Activated T-helper 17 cell treated with anti-CD3 and anti-CD28 coated beads, Interleukin-2, amount 50 U/mL, for 72 hours (primary cell): ENCODE results near the gene ZNF239. TPM values are rescaled to one million over a fixed set of nuclear protein-coding genes. Genes with fewer than 3 reads are reported as not detected.
"Not testable (repeated sequence)": the region's sequence is repeated elsewhere in the genome, so short reads cannot be mapped to it uniquely, and the experiment has no call there.

Source experiments
- ATAC-seq: fragments of 150-1000 bp; cut with Tn5 transposase; replicated peaks from 2 replicates; pipeline ENCODE4 v1.10.0; 2021; ENCODE audit warnings: mild to moderate bottlenecking, moderate library complexity
- H3K27ac Mint-ChIP-seq: one replicate; pipeline ENCODE4 v1.8.0; 2022; ENCODE audit warnings: mixed read lengths
- H3K27me3 Mint-ChIP-seq: one replicate; pipeline ENCODE4 v1.8.0; 2022; ENCODE audit warnings: mixed read lengths
- H3K36me3 Mint-ChIP-seq: one replicate; pipeline ENCODE4 v1.8.0; 2022; ENCODE audit warnings: low read depth, mild to moderate bottlenecking, mixed read lengths
- H3K4me1 Mint-ChIP-seq: one replicate; pipeline ENCODE4 v1.8.0; 2022; ENCODE audit warnings: mixed read lengths
- H3K4me3 Mint-ChIP-seq: one replicate; pipeline ENCODE4 v1.8.0; 2022; ENCODE audit warnings: mild to moderate bottlenecking, mixed read lengths
- H3K9me3 Mint-ChIP-seq: one replicate; pipeline ENCODE4 v1.8.0; 2022; ENCODE audit warnings: mixed read lengths
- total RNA-seq, 2 donors: library from RNA; stranded (reverse); gene quantifications; one replicate each; pipeline ENCODE4 v1.2.3, GENCODE V29; 2022

ZNF239 gene
- 1 to 10 TPM; 1.0 to 1.8 TPM for total RNA-seq

- Mint-ChIP-seq H3K27me3 (no peaks in the 10 kb centered on the region), H3K4me1 (peaks cover 23% of the 10 kb centered on the region), H3K36me3 (no peaks in the 10 kb centered on the region), H3K9me3 (peaks cover 7% of the 10 kb centered on the region), H3K4me3 (peak within 1 kb of the TSS; percentile 79), H3K27ac (peak within 1 kb of the TSS; percentile 39)
- peak; percentile 84 for ATAC-seq
Observed at GRCh38 chr10:43574001-43574892, at the start of gene ZNF239. Gene ZNF239 (minus strand): TSS chr10:43574616. CDS start chr10:43558079, 16,537 bp downstream.

GRCh38 chr10:43623351-43623750, 48.9 kb upstream of the ZNF239 start:
- H3K4me1 Mint-ChIP-seq = peaks cover 8% of the 10 kb centered on the region

DNA sequence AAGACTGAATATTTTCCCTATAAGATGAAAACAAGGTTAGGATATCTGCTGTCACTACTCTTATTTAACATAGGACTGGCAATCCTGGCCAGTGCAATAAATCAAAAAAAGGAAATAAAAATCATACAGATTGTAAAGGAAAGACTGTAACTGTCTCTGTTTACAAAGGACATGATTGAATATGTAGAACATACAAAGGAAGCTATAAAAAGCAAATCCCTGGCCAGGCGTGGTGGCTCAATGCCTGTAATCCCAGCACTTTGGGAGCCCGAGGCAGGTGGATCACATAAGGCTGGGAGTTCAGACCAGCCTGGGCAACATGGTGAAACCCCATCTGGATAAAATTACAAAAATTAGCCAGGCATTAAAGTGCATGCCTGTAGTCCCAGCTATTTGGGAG, 47.6 kb upstream of the ZNF239 start:
- Mint-ChIP-seq H3K9me3 (peaks cover 8% of the 10 kb centered on the region), H3K27ac (no peak overlapping the region), H3K36me3 (peaks cover 9% of the 10 kb centered on the region), H3K27me3 (no peaks in the 10 kb centered on the region), H3K4me1 (peaks cover 8% of the 10 kb centered on the region), H3K4me3 (no peak overlapping the region)
- no peak for ATAC-seq

More at GRCh38 chr10:43623351-43623750, 48.9 kb upstream of the ZNF239 start:
- H3K36me3 Mint-ChIP-seq = no peaks in the 10 kb centered on the region
- peak overlapping the region; percentile 67 for H3K4me3 Mint-ChIP-seq
- H3K27ac Mint-ChIP-seq = peak overlapping the region; percentile 57
- ATAC-seq = peak; percentile 31
- peaks cover 8% of the 10 kb centered on the region for H3K9me3 Mint-ChIP-seq
- no peaks in the 10 kb centered on the region for H3K27me3 Mint-ChIP-seq

- H3K36me3 Mint-ChIP-seq = peaks cover 35% of the 10 kb centered on the region
Observed at GRCh38 chr10:43619368-43619767, 45.0 kb upstream of the ZNF239 start.

GRCh38 chr10:43616697-43617370, 42.4 kb upstream of the ZNF239 start:
- no peak overlapping the region for H3K27ac Mint-ChIP-seq
- peaks cover 61% of the 10 kb centered on the region for H3K36me3 Mint-ChIP-seq

More at GRCh38 chr10:43619368-43619767, 45.0 kb upstream of the ZNF239 start:
- H3K27ac Mint-ChIP-seq = no peak overlapping the region
- no peaks in the 10 kb centered on the region for H3K27me3 Mint-ChIP-seq
- peaks cover 22% of the 10 kb centered on the region for H3K9me3 Mint-ChIP-seq
- H3K4me1 Mint-ChIP-seq = peaks cover 8% of the 10 kb centered on the region
- H3K4me3 Mint-ChIP-seq = no peak overlapping the region
- ATAC-seq = no peak

DNA sequence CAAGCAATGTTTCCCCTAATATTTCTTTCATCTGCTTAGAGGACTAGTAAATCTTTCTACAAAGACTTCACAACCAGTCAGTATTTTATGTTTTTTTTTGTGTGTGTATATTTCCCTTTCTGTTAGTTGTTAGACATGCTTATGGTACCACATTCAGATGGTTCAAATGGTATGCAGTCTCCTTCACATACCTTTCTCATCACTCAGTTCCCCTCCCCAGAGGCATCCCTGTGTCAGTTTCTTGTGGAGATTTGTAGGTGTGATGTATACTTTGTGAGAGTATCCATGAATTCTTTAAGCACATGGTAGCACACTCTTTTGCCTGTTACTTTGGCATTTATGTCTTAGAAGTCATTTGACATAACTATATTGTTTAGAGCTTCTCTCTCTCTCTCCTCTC, 36.2 kb upstream of the ZNF239 start:
- no peak for ATAC-seq
- Mint-ChIP-seq H3K9me3 (peaks cover 4% of the 10 kb centered on the region), H3K27ac (no peak overlapping the region), H3K27me3 (no peaks in the 10 kb centered on the region), H3K4me3 (no peak overlapping the region), H3K36me3 (peaks cover 73% of the 10 kb centered on the region), H3K4me1 (peaks cover 27% of the 10 kb centered on the region)

More at GRCh38 chr10:43616697-43617370, 42.4 kb upstream of the ZNF239 start:
- Mint-ChIP-seq H3K27me3 (no peaks in the 10 kb centered on the region), H3K4me1 (no peaks in the 10 kb centered on the region), H3K4me3 (no peak overlapping the region), H3K9me3 (peaks cover 17% of the 10 kb centered on the region)
- no peak for ATAC-seq

DNA sequence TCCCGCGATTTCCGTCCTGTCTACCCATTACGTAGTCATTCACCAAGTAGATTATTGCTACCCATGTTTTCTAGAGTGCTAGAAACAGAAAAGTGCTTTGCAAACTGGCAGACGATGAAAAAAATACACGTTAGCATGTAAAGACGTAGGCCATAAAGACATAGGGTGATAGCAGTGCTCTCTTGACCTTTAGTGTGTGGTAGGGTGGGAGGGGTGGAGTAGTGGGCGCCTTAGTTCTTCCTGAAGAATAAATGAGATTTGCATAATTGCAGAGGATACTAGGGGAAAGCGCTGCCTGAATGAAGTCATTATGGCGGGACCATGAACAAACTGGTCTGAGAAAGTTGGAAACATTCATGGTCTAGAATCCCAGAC, 32.8 kb upstream of the ZNF239 start:
- H3K4me3 Mint-ChIP-seq = peak overlapping the region; percentile 88
- H3K36me3 Mint-ChIP-seq = peaks cover 38% of the 10 kb centered on the region
- no peak for ATAC-seq
- no peaks in the 10 kb centered on the region for H3K27me3 Mint-ChIP-seq
- H3K9me3 Mint-ChIP-seq = peaks cover 4% of the 10 kb centered on the region
- H3K27ac Mint-ChIP-seq = peak overlapping the region; percentile 43
- H3K4me1 Mint-ChIP-seq = peaks cover 27% of the 10 kb centered on the region

GRCh38 chr10:43606323-43607198, 32.1 kb upstream of the ZNF239 start, which contains the start of gene ZNF485:
Gene ZNF485 (plus strand): TSS chr10:43606438. CDS start chr10:43607051, 613 bp downstream.
- H3K36me3 Mint-ChIP-seq = peaks cover 32% of the 10 kb centered on the region
- peak within 1 kb of the TSS; percentile 43 for H3K27ac Mint-ChIP-seq
- H3K4me1 Mint-ChIP-seq = peaks cover 27% of the 10 kb centered on the region
- H3K27me3 Mint-ChIP-seq = no peaks in the 10 kb centered on the region
- ATAC-seq = peak; percentile 97
- H3K9me3 Mint-ChIP-seq = peaks cover 4% of the 10 kb centered on the region
- peak within 1 kb of the TSS; percentile 88 for H3K4me3 Mint-ChIP-seq

GRCh38 chr10:43605850-43606322, 31.5 kb upstream of the ZNF239 start:
- no peaks in the 10 kb centered on the region for H3K27me3 Mint-ChIP-seq
- H3K4me1 Mint-ChIP-seq = peaks cover 27% of the 10 kb centered on the region
- peak; percentile 31 for ATAC-seq
- peak overlapping the region; percentile 88 for H3K4me3 Mint-ChIP-seq
- peaks cover 4% of the 10 kb centered on the region for H3K9me3 Mint-ChIP-seq
- peaks cover 31% of the 10 kb centered on the region for H3K36me3 Mint-ChIP-seq
- no peak overlapping the region for H3K27ac Mint-ChIP-seq

GRCh38 chr10:43601576-43601975, 27.2 kb upstream of the ZNF239 start:
- not testable (repeated sequence) for H3K9me3 Mint-ChIP-seq, H3K4me3 Mint-ChIP-seq

DNA sequence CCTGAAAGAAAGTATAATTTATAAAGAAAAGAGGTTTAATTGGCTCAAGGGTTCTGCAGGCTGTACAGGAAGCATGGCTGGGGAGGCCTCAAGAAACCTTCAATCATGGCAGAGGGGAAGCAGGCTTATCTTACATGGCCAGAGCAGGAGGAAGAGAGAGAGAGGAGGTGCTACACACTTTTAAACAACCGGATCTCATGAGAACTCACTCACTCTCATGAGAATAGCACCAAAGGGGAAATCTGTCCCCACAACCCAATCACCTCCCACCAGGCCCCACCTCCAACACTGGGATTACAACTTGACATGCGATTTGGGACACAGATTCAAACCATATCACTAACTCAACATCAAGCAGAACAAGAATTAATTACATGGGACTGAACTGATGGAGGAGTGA, 24.9 kb upstream of the ZNF239 start:
- H3K4me3 Mint-ChIP-seq = no peak overlapping the region
- no peak overlapping the region for H3K27ac Mint-ChIP-seq
- H3K27me3 Mint-ChIP-seq = peaks cover under 1% of the 10 kb centered on the region
- ATAC-seq = no peak
- H3K9me3 Mint-ChIP-seq = no peaks in the 10 kb centered on the region
- peaks cover 21% of the 10 kb centered on the region for H3K4me1 Mint-ChIP-seq
- no peaks in the 10 kb centered on the region for H3K36me3 Mint-ChIP-seq

More at GRCh38 chr10:43601576-43601975, 27.2 kb upstream of the ZNF239 start:
- not testable (repeated sequence) for H3K36me3 Mint-ChIP-seq, H3K27me3 Mint-ChIP-seq, ATAC-seq, H3K4me1 Mint-ChIP-seq, H3K27ac Mint-ChIP-seq

DNA sequence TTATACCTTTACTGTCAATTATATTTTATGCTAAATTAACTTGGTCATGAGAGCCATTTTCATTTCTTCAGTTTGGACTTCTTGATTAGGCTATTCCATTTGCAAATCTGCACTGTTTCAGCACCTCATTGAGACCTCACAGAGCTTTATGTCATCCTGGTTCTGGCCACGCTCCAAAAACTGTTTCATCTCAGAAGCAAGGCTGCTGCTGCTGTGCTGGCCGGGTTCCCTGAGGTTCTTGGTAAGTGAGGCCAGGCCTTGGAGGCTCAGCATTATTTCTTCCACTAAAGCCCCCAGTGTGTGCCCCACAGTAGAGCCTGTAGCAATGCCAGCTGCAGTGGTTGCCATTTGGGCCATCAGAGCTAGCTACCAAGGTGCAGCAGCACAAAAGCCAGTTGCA, 24.0 kb upstream of the ZNF239 start:
- H3K36me3 Mint-ChIP-seq = no peaks in the 10 kb centered on the region
- no peak overlapping the region for H3K27ac Mint-ChIP-seq
- no peak overlapping the region for H3K4me3 Mint-ChIP-seq
- peaks cover 5% of the 10 kb centered on the region for H3K27me3 Mint-ChIP-seq
- H3K4me1 Mint-ChIP-seq = peaks cover 21% of the 10 kb centered on the region
- no peak for ATAC-seq
- H3K9me3 Mint-ChIP-seq = peaks cover 4% of the 10 kb centered on the region

DNA sequence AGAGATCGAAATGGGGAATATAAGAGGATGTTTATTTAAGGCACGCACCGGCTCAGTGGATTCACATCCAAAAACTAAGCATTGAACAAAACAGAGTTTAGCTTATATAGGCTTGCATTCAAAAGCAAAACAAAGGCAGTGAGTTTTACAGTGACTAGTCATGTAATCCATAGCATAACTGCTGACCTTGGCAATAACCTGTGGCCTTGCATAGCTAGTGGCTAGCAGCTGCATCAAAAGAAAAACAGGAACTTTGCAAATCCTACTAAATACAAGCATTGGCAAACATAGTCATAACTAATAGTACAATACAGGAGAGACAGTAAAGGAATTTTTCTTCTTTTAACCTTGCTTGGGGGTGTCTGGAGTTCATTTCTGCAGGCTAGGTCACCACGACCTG, 22.1 kb upstream of the ZNF239 start:
- Mint-ChIP-seq H3K9me3 (peaks cover 7% of the 10 kb centered on the region), H3K27ac (no peak overlapping the region), H3K4me1 (peaks cover 21% of the 10 kb centered on the region), H3K27me3 (peaks cover 5% of the 10 kb centered on the region), H3K4me3 (no peak overlapping the region), H3K36me3 (no peaks in the 10 kb centered on the region)
- ATAC-seq = no peak
